Measurements from ENCODE around the gene RNGTT.

Gene RNGTT

DNA sequence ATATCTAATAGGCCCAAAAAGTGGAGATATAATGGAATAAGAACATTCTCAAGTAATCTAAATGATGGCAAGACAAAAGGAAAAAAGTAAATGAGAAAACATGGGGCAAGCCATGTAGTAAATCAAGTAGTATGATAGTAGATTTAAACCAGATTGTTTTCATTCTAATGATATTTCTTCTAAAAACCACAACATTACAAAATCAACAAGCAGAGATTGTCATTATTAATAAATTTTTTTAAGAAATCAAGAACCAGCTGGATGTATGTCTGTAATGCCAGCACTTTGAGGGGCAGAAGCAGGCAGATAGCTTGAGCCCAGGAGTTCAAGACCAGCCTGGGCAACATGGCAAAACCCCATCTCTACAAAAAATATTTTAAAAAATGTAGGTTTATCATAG lies 155.0 kb downstream of the RNGTT start:
- Histone ChIP-seq H3F3A (ENCODE audit: low read depth) (no peaks in the 10 kb centered on the region), H3K36me3 (ENCODE audit: insufficient read depth, low read length) (peaks cover 6% of the 10 kb centered on the region; the same call in 1 of the 2 replicates), H3K27me3 (ENCODE audit: insufficient read depth, low read length, poor library complexity, severe bottlenecking) (no peaks in the 10 kb centered on the region), H4K20me1 (ENCODE audit: insufficient read depth, low read length, poor library complexity, severe bottlenecking) (no peaks in the 10 kb centered on the region), H3K4me3 (ENCODE audit: low read length, poor library complexity, severe bottlenecking) (no peak overlapping the region), H3K9ac (ENCODE audit: low read depth, low read length, poor library complexity, severe bottlenecking) (no peak overlapping the region), H3K9me3 (ENCODE audit: insufficient read depth, low read depth, low read length) (peaks cover 4% of the 10 kb centered on the region; the same call in 1 of the 2 replicates), H3K79me2 (ENCODE audit: insufficient read depth, low read length) (no peaks in the 10 kb centered on the region), H3K4me2 (ENCODE audit: low read depth, low read length, poor library complexity, severe bottlenecking) (no peak overlapping the region), H3K4me1 (ENCODE audit: insufficient read depth, low read length, poor library complexity, severe bottlenecking) (peaks cover 9% of the 10 kb centered on the region), H3K9me2 (replicated peaks; ENCODE audit: low read depth, low read length) (no peaks in the 10 kb centered on the region), H2AFZ (ENCODE audit: low read length) (no peak overlapping the region)
- no peak for TF ChIP-seq EZH2phosphoT487 (IDR thresholded peaks at IDR 0.05; ENCODE audit: borderline replicate concordance)
- TF ChIP-seq, protein P1, sequence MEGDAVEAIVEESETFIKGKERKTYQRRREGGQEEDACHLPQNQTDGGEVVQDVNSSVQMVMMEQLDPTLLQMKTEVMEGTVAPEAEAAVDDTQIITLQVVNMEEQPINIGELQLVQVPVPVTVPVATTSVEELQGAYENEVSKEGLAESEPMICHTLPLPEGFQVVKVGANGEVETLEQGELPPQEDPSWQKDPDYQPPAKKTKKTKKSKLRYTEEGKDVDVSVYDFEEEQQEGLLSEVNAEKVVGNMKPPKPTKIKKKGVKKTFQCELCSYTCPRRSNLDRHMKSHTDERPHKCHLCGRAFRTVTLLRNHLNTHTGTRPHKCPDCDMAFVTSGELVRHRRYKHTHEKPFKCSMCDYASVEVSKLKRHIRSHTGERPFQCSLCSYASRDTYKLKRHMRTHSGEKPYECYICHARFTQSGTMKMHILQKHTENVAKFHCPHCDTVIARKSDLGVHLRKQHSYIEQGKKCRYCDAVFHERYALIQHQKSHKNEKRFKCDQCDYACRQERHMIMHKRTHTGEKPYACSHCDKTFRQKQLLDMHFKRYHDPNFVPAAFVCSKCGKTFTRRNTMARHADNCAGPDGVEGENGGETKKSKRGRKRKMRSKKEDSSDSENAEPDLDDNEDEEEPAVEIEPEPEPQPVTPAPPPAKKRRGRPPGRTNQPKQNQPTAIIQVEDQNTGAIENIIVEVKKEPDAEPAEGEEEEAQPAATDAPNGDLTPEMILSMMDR (conservative IDR thresholded peaks at IDR 0.05; ENCODE audit: low read length), result no peak

DNA sequence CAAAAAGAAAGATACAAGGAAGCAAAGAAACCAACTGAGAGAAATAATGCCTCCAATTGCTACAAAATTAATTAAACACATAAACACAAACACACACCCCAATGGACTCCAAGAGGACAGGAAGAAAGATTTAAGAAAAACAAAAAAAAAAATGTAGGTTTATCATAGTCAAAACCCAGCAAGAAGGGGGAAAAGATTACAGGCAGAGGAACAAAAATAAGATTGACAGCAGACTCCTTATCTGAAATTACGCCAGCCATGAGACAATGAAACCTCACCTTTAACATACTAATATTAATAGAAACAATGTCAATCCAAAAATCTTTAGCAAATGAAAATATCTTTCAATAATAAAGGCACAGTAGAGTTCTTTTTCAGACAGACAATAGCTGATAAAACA lies 155.8 kb downstream of the RNGTT start:
- H3K4me2 ChIP-seq (ENCODE audit: low read depth, low read length, poor library complexity, severe bottlenecking), result no peak overlapping the region
- H3K9me2 ChIP-seq (replicated peaks; ENCODE audit: low read depth, low read length), result no peaks in the 10 kb centered on the region
- no peaks in the 10 kb centered on the region for H3F3A ChIP-seq (ENCODE audit: low read depth)
- H3K79me2 ChIP-seq (ENCODE audit: insufficient read depth, low read length), result no peaks in the 10 kb centered on the region
- no peak for TF ChIP-seq EZH2phosphoT487 (IDR thresholded peaks at IDR 0.05; ENCODE audit: borderline replicate concordance)
- TF ChIP-seq, protein P1 (conservative IDR thresholded peaks at IDR 0.05; ENCODE audit: low read length), result no peak
- no peaks in the 10 kb centered on the region for H3K27me3 ChIP-seq (ENCODE audit: insufficient read depth, low read length, poor library complexity, severe bottlenecking)
- H3K9me3 ChIP-seq (ENCODE audit: insufficient read depth, low read depth, low read length), result peaks cover 4% of the 10 kb centered on the region; the same call in 1 of the 2 replicates
- no peaks in the 10 kb centered on the region for H4K20me1 ChIP-seq (ENCODE audit: insufficient read depth, low read length, poor library complexity, severe bottlenecking)
- no peak overlapping the region for H2AFZ ChIP-seq (ENCODE audit: low read length)
- no peak overlapping the region for H3K4me3 ChIP-seq (ENCODE audit: low read length, poor library complexity, severe bottlenecking)
- H3K36me3 ChIP-seq (ENCODE audit: insufficient read depth, low read length), result peaks cover 6% of the 10 kb centered on the region; the same call in 1 of the 2 replicates
- H3K4me1 ChIP-seq (ENCODE audit: insufficient read depth, low read length, poor library complexity, severe bottlenecking), result peaks cover 9% of the 10 kb centered on the region
- no peak overlapping the region for H3K9ac ChIP-seq (ENCODE audit: low read depth, low read length, poor library complexity, severe bottlenecking)

DNA sequence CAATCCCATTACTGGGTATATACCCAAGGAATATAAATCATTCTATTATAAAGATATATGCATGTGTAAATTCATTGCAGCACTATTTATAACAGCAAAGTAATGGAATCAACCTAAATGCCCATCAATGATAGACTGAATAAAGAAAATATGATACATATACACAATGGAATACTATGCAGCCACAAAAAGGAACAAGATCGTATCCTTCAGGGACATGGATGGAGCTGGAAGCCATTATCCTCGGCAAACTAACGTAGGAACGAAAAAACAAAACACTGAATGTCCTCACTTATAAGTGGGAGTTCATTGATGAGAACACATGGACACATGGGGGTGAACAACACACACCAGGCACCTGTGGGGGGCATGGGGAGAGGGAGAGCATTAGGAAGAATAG lies 156.7 kb downstream of the RNGTT start:
- H2AFZ ChIP-seq (ENCODE audit: low read length), result no peak overlapping the region
- no peak overlapping the region for H3K4me2 ChIP-seq (ENCODE audit: low read depth, low read length, poor library complexity, severe bottlenecking)
- H3K9ac ChIP-seq (ENCODE audit: low read depth, low read length, poor library complexity, severe bottlenecking), result no peak overlapping the region
- H3K79me2 ChIP-seq (ENCODE audit: insufficient read depth, low read length), result no peaks in the 10 kb centered on the region
- no peak overlapping the region for H3K4me3 ChIP-seq (ENCODE audit: low read length, poor library complexity, severe bottlenecking)
- no peaks in the 10 kb centered on the region for H3K9me2 ChIP-seq (replicated peaks; ENCODE audit: low read depth, low read length)
- no peak for TF ChIP-seq EZH2phosphoT487 (IDR thresholded peaks at IDR 0.05; ENCODE audit: borderline replicate concordance)
- TF ChIP-seq, protein P1 (conservative IDR thresholded peaks at IDR 0.05; ENCODE audit: low read length), result no peak
- H3F3A ChIP-seq (ENCODE audit: low read depth), result no peaks in the 10 kb centered on the region
- H3K36me3 ChIP-seq (ENCODE audit: insufficient read depth, low read length), result peaks cover 6% of the 10 kb centered on the region; the same call in 1 of the 2 replicates
- no peaks in the 10 kb centered on the region for H4K20me1 ChIP-seq (ENCODE audit: insufficient read depth, low read length, poor library complexity, severe bottlenecking)
- H3K27me3 ChIP-seq (ENCODE audit: insufficient read depth, low read length, poor library complexity, severe bottlenecking), result no peaks in the 10 kb centered on the region
- H3K9me3 ChIP-seq (ENCODE audit: insufficient read depth, low read depth, low read length), result peaks cover 4% of the 10 kb centered on the region; the same call in 1 of the 2 replicates
- peaks cover 9% of the 10 kb centered on the region for H3K4me1 ChIP-seq (ENCODE audit: insufficient read depth, low read length, poor library complexity, severe bottlenecking)

Data from Loucy (cell line).